Measurements from ENCODE around the gene PTPRN2. TPM values are rescaled to one million over a fixed set of nuclear protein-coding genes. Genes with fewer than 3 reads are reported as not detected.

Gene PTPRN2
- total RNA-seq, 2 experiments from 2014 or later: 0.70 TPM; not detected in 1

GRCh38 chr7:157817944-157818700 lies 769.5 kb downstream of the PTPRN2 start:
- ChIA-PET POLR2A (no interaction called here), CTCF (ENCODE audit: unreplicated experiment) (no interaction called here)
- Histone ChIP-seq H3K36me3 (ENCODE audit: insufficient read depth, low read length) (no peaks in the 10 kb centered on the region), H3K9me3 (ENCODE audit: low read length) (no peaks in the 10 kb centered on the region), H3K27ac (ENCODE audit: low read depth, low read length, poor library complexity, severe bottlenecking) (no peak overlapping the region), H3K79me2 (ENCODE audit: insufficient read depth, low read depth, low read length) (no peaks in the 10 kb centered on the region), H4K20me1 (ENCODE audit: insufficient read depth, low read length) (no peaks in the 10 kb centered on the region), H2AFZ (ENCODE audit: low read length) (no peak overlapping the region), H3K4me1 (ENCODE audit: insufficient read depth, low read length, poor library complexity, severe bottlenecking) (no peaks in the 10 kb centered on the region), H3K9me2 (ENCODE audit: insufficient read depth, low read length) (no peaks in the 10 kb centered on the region), H3K4me2 (ENCODE audit: low read length) (no peak overlapping the region), H3K4me3 (ENCODE audit: low read depth, low read length, poor library complexity, severe bottlenecking) (no peak overlapping the region)
- intact Hi-C loops (cut with micrococcal nuclease; ENCODE audit: unreplicated experiment): no loop called here
- TF ChIP-seq EZH2phosphoT487 (IDR thresholded peaks at IDR 0.05; ENCODE audit: borderline replicate concordance, low read depth, low read length) (no peak), CTCF (conservative IDR thresholded peaks at IDR 0.05; ENCODE audit: low read length) (no peak)
- no peak for DNase-seq (ENCODE audit: low spot score)
- no TSS peak for BruUV-seq (replicated peaks)

- H3K4me3 ChIP-seq (ENCODE audit: low read depth, low read length, poor library complexity, severe bottlenecking): no peak overlapping the region
- H3K9me3 ChIP-seq (ENCODE audit: low read length): no peaks in the 10 kb centered on the region
- no peaks in the 10 kb centered on the region for H3K79me2 ChIP-seq (ENCODE audit: insufficient read depth, low read depth, low read length)
- intact Hi-C loops (cut with micrococcal nuclease; ENCODE audit: unreplicated experiment): no loop called here
- BruUV-seq (replicated peaks): no TSS peak
- H3K4me2 ChIP-seq (ENCODE audit: low read length): no peak overlapping the region
- H3K36me3 ChIP-seq (ENCODE audit: insufficient read depth, low read length): no peaks in the 10 kb centered on the region
- H3K9me2 ChIP-seq (ENCODE audit: insufficient read depth, low read length): no peaks in the 10 kb centered on the region
- H3K27ac ChIP-seq (ENCODE audit: low read depth, low read length, poor library complexity, severe bottlenecking): no peak overlapping the region
- ChIA-PET CTCF (ENCODE audit: unreplicated experiment) (no interaction called here), POLR2A (no interaction called here)
- DNase-seq (ENCODE audit: low spot score): no peak
- H4K20me1 ChIP-seq (ENCODE audit: insufficient read depth, low read length): no peaks in the 10 kb centered on the region
- no peaks in the 10 kb centered on the region for H3K4me1 ChIP-seq (ENCODE audit: insufficient read depth, low read length, poor library complexity, severe bottlenecking)
- TF ChIP-seq CTCF (conservative IDR thresholded peaks at IDR 0.05; ENCODE audit: low read length) (no peak), EZH2phosphoT487 (IDR thresholded peaks at IDR 0.05; ENCODE audit: borderline replicate concordance, low read depth, low read length) (no peak)
- no peak overlapping the region for H2AFZ ChIP-seq (ENCODE audit: low read length)
These were observed 770.2 kb downstream of the PTPRN2 start for GRCh38 chr7:157817433-157817832.

- H3K9me3 ChIP-seq (ENCODE audit: low read length): no peaks in the 10 kb centered on the region
- no peaks in the 10 kb centered on the region for H3K36me3 ChIP-seq (ENCODE audit: insufficient read depth, low read length)
- no peaks in the 10 kb centered on the region for H4K20me1 ChIP-seq (ENCODE audit: insufficient read depth, low read length)
- intact Hi-C loops (cut with micrococcal nuclease; ENCODE audit: unreplicated experiment): no loop called here
- H3K79me2 ChIP-seq (ENCODE audit: insufficient read depth, low read depth, low read length): no peaks in the 10 kb centered on the region
- H3K9me2 ChIP-seq (ENCODE audit: insufficient read depth, low read length): no peaks in the 10 kb centered on the region
- H3K27ac ChIP-seq (ENCODE audit: low read depth, low read length, poor library complexity, severe bottlenecking): no peak overlapping the region
- no peak overlapping the region for H3K4me2 ChIP-seq (ENCODE audit: low read length)
- no peak for TF ChIP-seq EZH2phosphoT487 (IDR thresholded peaks at IDR 0.05; ENCODE audit: borderline replicate concordance, low read depth, low read length)
- TF ChIP-seq CTCF (conservative IDR thresholded peaks at IDR 0.05; ENCODE audit: low read length): no peak
- no TSS peak for BruUV-seq (replicated peaks)
- H2AFZ ChIP-seq (ENCODE audit: low read length): no peak overlapping the region
- ChIA-PET CTCF (ENCODE audit: unreplicated experiment) (no interaction called here), POLR2A (no interaction called here)
- no peaks in the 10 kb centered on the region for H3K4me1 ChIP-seq (ENCODE audit: insufficient read depth, low read length, poor library complexity, severe bottlenecking)
- no peak overlapping the region for H3K4me3 ChIP-seq (ENCODE audit: low read depth, low read length, poor library complexity, severe bottlenecking)
- no peak for DNase-seq (ENCODE audit: low spot score)
These were observed 770.9 kb downstream of the PTPRN2 start for GRCh38 chr7:157816526-157817250.

Data from OCI-LY7 (cell line).